ENCODE data around the gene PPOX. TPM values are rescaled to one million over a fixed set of nuclear protein-coding genes. Genes with fewer than 3 reads are reported as not detected.

PPOX gene
- total RNA-seq, 1 experiment from 2014 or later, result 24.2 TPM

DNA sequence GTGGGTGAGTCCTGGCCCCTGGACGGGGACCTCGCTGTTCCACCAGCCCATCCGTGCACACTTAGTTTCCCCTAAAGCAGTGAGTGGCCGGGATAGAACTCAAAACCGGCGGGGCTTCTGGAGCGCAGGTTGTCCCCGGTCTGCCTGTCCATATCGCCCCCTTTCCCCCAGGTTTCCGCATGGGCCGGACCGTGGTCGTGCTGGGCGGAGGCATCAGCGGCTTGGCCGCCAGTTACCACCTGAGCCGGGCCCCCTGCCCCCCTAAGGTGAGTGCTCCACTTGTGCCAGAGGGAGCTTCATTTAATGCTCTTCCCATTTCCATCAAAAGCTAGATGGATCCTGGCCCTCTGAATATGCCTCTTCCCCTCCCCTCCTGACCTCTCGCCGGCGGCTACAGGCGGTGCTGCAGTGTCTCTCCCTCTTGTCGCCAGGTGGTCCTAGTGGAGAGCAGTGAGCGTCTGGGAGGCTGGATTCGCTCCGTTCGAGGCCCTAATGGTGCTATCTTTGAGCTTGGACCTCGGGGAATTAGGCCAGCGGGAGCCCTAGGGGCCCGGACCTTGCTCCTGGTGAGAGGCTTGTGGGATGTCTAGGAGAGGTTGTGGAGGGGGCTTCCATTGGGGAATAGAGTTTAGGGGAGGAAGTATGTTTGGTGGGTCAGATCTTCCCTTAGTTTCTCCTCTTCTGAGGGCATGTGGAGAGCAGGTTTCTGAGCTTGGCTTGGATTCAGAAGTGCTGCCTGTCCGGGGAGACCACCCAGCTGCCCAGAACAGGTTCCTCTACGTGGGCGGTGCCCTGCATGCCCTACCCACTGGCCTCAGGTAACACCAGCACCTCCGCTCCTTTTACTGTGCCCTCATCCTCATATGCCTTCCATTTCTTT, 683 bp downstream of the PPOX start:
- POLR2A ChIA-PET, result interaction anchor here (0.7 to 3.1 kb wide), 14 partner anchors 9 to 215 kb away, joined by 3 to 24 read pairs (median 6); partner anchors contain the start of genes B4GALT3, DEDD, NDUFS2 and NIT1
- RAD21 ChIA-PET (ENCODE audit: low non-redundant PET in 1 of 2, low total read pairs in 2 of 2, uncharacterized antibody in 2 of 2, unreplicated experiment in 2 of 2), result no interaction called here
- Histone ChIP-seq H3K9ac (ENCODE audit: low read length) (peak overlapping the region; percentile 82), H3K4me3 (replicated peaks in 1 of 2; ENCODE audit: low read depth in 1 of 2, low read length in 2 of 2) (peak overlapping the region; percentile 71 to 82), H3K36me3 (ENCODE audit: control insufficient read depth in 1 of 2, insufficient read depth in 2 of 2, low read length in 2 of 2) (peaks cover 11 to 33% of the 10 kb centered on the region in 2 experiments; a peak in 2 of 4 replicates), H2AFZ (ENCODE audit: low read depth, low read length, poor library complexity, severe bottlenecking) (no peak overlapping the region), H4K20me1 (ENCODE audit: insufficient read depth) (no peaks in the 10 kb centered on the region), H3K79me2 (ENCODE audit: insufficient read depth, low read length) (no peaks in the 10 kb centered on the region; the same call in 1 of the 2 replicates), H3K9me2 (ENCODE audit: insufficient read depth) (no peaks in the 10 kb centered on the region), H3K4me1 (ENCODE audit: control insufficient read depth in 1 of 2, insufficient read depth in 2 of 2, low read length in 2 of 2) (peaks cover 3 to 31% of the 10 kb centered on the region in 2 experiments; a peak in 3 of 4 replicates), H3K9me3 (ENCODE audit: control insufficient read depth in 1 of 2, insufficient read depth in 1 of 2, low read depth in 1 of 2, low read length in 2 of 2) (no peaks in the 10 kb centered on the region), H3K4me2 (ENCODE audit: low read length) (peak overlapping the region; percentile 87), H3K27me3 (ENCODE audit: insufficient read depth, low read length) (no peaks in the 10 kb centered on the region), H3K27ac (ENCODE audit: low read depth, low read length) (peak overlapping the region; percentile 65)
- CTCF ChIA-PET, result interaction anchor here (0.8 to 2.8 kb wide), 9 partner anchors 10 to 575 kb away, joined by 3 to 10 read pairs (median 7); partner anchors contain the start of genes B4GALT3, DEDD, NDUFS2 and TOMM40L
- intact Hi-C loops (cut with micrococcal nuclease), result no loop called here
- no peak for DNase-seq (ENCODE audit: low read depth, low spot score)
- ATAC-seq, result peak; percentile 24
- BruUV-seq (replicated peaks), result TSS peak; percentile 39
- TF ChIP-seq POLR2A (IDR thresholded peaks at IDR 0.05; ENCODE audit: borderline replicate concordance, extremely low read depth, insufficient read depth, insufficient read length), result no peak
- TF ChIP-seq ZFX (IDR thresholded peaks at IDR 0.05), result no peak; the same call in 1 of the 2 replicates
- no peak for TF ChIP-seq SRF (IDR thresholded peaks at IDR 0.05; ENCODE audit: low read depth)
- no peak for TF ChIP-seq SP1 (IDR thresholded peaks at IDR 0.05; ENCODE audit: low read depth)
- TF ChIP-seq JUND (IDR thresholded peaks at IDR 0.05), result no peak
- no peak for TF ChIP-seq SIN3A (IDR thresholded peaks at IDR 0.05; ENCODE audit: low read depth)

GRCh38 chr1:161168906-161169305, 2.7 kb downstream of the PPOX start:
- no peak overlapping the region for H3K4me3 ChIP-seq (replicated peaks in 1 of 2; ENCODE audit: low read depth in 1 of 2, low read length in 2 of 2)
- no peaks in the 10 kb centered on the region for H3K9me2 ChIP-seq (ENCODE audit: insufficient read depth)
- H3K79me2 ChIP-seq (ENCODE audit: insufficient read depth, low read length), result no peaks in the 10 kb centered on the region
- TF ChIP-seq ZFX (IDR thresholded peaks at IDR 0.05), result no peak
- no peak for TF ChIP-seq ELF1 (IDR thresholded peaks at IDR 0.05; ENCODE audit: borderline replicate concordance, low read depth)
- no peak for TF ChIP-seq ATF3 (IDR thresholded peaks at IDR 0.05)
- TF ChIP-seq FOSL1 (IDR thresholded peaks at IDR 0.05; ENCODE audit: low read depth), result no peak
- TF ChIP-seq SP1 (IDR thresholded peaks at IDR 0.05; ENCODE audit: low read depth), result no peak
- TF ChIP-seq ZBTB33 (IDR thresholded peaks at IDR 0.05; ENCODE audit: extremely low read depth, insufficient replicate concordance, low read length), result no peak
- TF ChIP-seq, protein P1, sequence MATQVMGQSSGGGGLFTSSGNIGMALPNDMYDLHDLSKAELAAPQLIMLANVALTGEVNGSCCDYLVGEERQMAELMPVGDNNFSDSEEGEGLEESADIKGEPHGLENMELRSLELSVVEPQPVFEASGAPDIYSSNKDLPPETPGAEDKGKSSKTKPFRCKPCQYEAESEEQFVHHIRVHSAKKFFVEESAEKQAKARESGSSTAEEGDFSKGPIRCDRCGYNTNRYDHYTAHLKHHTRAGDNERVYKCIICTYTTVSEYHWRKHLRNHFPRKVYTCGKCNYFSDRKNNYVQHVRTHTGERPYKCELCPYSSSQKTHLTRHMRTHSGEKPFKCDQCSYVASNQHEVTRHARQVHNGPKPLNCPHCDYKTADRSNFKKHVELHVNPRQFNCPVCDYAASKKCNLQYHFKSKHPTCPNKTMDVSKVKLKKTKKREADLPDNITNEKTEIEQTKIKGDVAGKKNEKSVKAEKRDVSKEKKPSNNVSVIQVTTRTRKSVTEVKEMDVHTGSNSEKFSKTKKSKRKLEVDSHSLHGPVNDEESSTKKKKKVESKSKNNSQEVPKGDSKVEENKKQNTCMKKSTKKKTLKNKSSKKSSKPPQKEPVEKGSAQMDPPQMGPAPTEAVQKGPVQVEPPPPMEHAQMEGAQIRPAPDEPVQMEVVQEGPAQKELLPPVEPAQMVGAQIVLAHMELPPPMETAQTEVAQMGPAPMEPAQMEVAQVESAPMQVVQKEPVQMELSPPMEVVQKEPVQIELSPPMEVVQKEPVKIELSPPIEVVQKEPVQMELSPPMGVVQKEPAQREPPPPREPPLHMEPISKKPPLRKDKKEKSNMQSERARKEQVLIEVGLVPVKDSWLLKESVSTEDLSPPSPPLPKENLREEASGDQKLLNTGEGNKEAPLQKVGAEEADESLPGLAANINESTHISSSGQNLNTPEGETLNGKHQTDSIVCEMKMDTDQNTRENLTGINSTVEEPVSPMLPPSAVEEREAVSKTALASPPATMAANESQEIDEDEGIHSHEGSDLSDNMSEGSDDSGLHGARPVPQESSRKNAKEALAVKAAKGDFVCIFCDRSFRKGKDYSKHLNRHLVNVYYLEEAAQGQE (IDR thresholded peaks at IDR 0.05; ENCODE audit: low read depth), result no peak
- no peak for TF ChIP-seq SIN3A (IDR thresholded peaks at IDR 0.05; ENCODE audit: low read depth)
- no peak for TF ChIP-seq SRF (IDR thresholded peaks at IDR 0.05; ENCODE audit: low read depth)
- H3K27ac ChIP-seq (ENCODE audit: low read depth, low read length), result no peak overlapping the region
- no peak for DNase-seq (ENCODE audit: low read depth, low spot score)
- H3K4me2 ChIP-seq (ENCODE audit: low read length), result no peak overlapping the region
- ChIA-PET POLR2A (no interaction called here), RAD21 (ENCODE audit: low non-redundant PET in 1 of 2, low total read pairs in 2 of 2, uncharacterized antibody in 2 of 2, unreplicated experiment in 2 of 2) (no interaction called here), CTCF (no interaction called here)
- BruUV-seq (replicated peaks), result no TSS peak
- H3K27me3 ChIP-seq (ENCODE audit: insufficient read depth, low read length), result no peaks in the 10 kb centered on the region
- no peaks in the 10 kb centered on the region for H3K9me3 ChIP-seq (ENCODE audit: control insufficient read depth in 1 of 2, insufficient read depth in 1 of 2, low read depth in 1 of 2, low read length in 2 of 2)
- H4K20me1 ChIP-seq (ENCODE audit: insufficient read depth), result no peaks in the 10 kb centered on the region
- H3K4me1 ChIP-seq (ENCODE audit: control insufficient read depth in 1 of 2, insufficient read depth in 2 of 2, low read length in 2 of 2), result peaks cover 3 to 31% of the 10 kb centered on the region in 2 experiments; a peak in 3 of 4 replicates
- ATAC-seq, result no peak
- peaks cover 21 to 38% of the 10 kb centered on the region in 2 experiments; a peak in 3 of 4 replicates for H3K36me3 ChIP-seq (ENCODE audit: control insufficient read depth in 1 of 2, insufficient read depth in 2 of 2, low read length in 2 of 2)
- no peak overlapping the region for H3K9ac ChIP-seq (ENCODE audit: low read length)
- intact Hi-C loops (cut with micrococcal nuclease), result no loop called here
- no peak overlapping the region for H2AFZ ChIP-seq (ENCODE audit: low read depth, low read length, poor library complexity, severe bottlenecking)
